Heart left ventricle (tissue), 16 donors: ENCODE measurements around the gene GRHL1. TPM values are rescaled to one million over a fixed set of nuclear protein-coding genes. Genes with fewer than 3 reads are reported as not detected.

ENCODE experiments used
- ATAC-seq, 4 donors: fragments of 200-7000 bp; cut with Tn5 transposase; one replicate each; pipeline ENCODE4 v1.9.1; 2020 to 2022; ENCODE audit warnings: moderate library complexity in 4 of 4, mild to moderate bottlenecking in 3 of 4, moderate number of reproducible peaks in 1 of 4
- DNase-seq, 5 donors: peaks; one replicate each; pipeline ENCODE4 v3.0.0-alpha.2; 2020
- H3K27ac ChIP-seq, 12 donors: fragments of 200-600 bp; sonication (generic) in 4 of 12; one replicate each; pipeline versions ENCODE4 v1.5.0 to v1.8.0; 2016 to 2022; ENCODE audit warnings: mild to moderate bottlenecking in 2 of 12
- H3K27me3 ChIP-seq, 9 donors: fragments of 200-600 bp; sonication (generic) in 2 of 9; one replicate each; pipeline versions ENCODE4 v1.5.1 to v1.8.0; 2016 to 2022; ENCODE audit warnings: mild to moderate bottlenecking in 3 of 9
- H3K36me3 ChIP-seq, 9 donors: fragments of 200-600 bp; sonication (generic) in 2 of 9; one replicate each; pipeline versions ENCODE4 v1.5.0 to v1.8.0; 2018 to 2022; ENCODE audit warnings: mild to moderate bottlenecking in 2 of 9
- H3K4me1 ChIP-seq, 12 donors: fragments of 200-600 bp; sonication (generic) in 4 of 12; one replicate each; pipeline versions ENCODE4 v1.5.0 to v1.8.0; 2016 to 2022; ENCODE audit warnings: mild to moderate bottlenecking in 3 of 12
- H3K4me3 ChIP-seq, 12 donors: fragments of 200-600 bp; sonication (generic) in 4 of 12; one replicate each; pipeline versions ENCODE4 v1.5.0 to v1.8.0; 2017 to 2022; ENCODE audit warnings: mild to moderate bottlenecking in 9 of 12, moderate library complexity in 4 of 12
- H3K9me3 ChIP-seq, 12 donors: fragments of 200-600 bp; sonication (generic) in 4 of 12; one replicate each; pipeline versions ENCODE4 v1.5.0 to v1.8.0; 2016 to 2022; ENCODE audit warnings: mild to moderate bottlenecking in 1 of 12
- CTCF ChIP-seq, 12 donors: fragments of 200-600 bp; sonication (generic) in 4 of 12; IDR thresholded peaks; one replicate each; pipeline versions ENCODE4 v1.5.0 to v1.8.0; 2018 to 2022; ENCODE audit warnings: antibody characterized with exemption in 12 of 12, mild to moderate bottlenecking in 5 of 12
- POLR2A ChIP-seq, 2 donors: fragments of 450-650 bp; IDR thresholded peaks; one replicate each; pipeline ENCODE4 v1.6.1; 2017; ENCODE audit warnings: antibody characterized with exemption in 2 of 2, mild to moderate bottlenecking in 2 of 2, moderate library complexity in 2 of 2
- WGBS, 4 donors: extraction: QIAGEN DNeasy Blood & Tissue Kit in 2 of 4; methylation state at CpG; one replicate each; pipeline versions ENCODE4 v1.1.5 to v1.1.7; 2013 to 2018; 5-methylcytosine and 5-hydroxymethylcytosine counted together
- intact Hi-C, 10 donors: fragments of 100-400 bp; cut with DNase I; formaldehyde crosslinking; loops; one replicate each; pipeline versions ENCODE4 v1.11.1 to v1.14.2; 2022
- polyA plus RNA-seq, 2 donors: library from polyadenylated mRNA; stranded (reverse); fragments of 200-250 nt; gene quantifications; one replicate each; pipeline ENCODE4 v1.2.3, GENCODE V29; 2013
- total RNA-seq, 9 donors: library from RNA; depleted of rRNA in 2 of 9; stranded (reverse); fragments of >200 nt in 2 of 9; fragmentation: NEBNext Ultra II Directional in 3 of 9; extraction: Animal tissue kit (Norgen Biotek cat#: 25700) in 3 of 9; gene quantifications; one replicate each; pipeline versions ENCODE4 v1.1.0 to v1.2.4, GENCODE V29; 2016 to 2023
- donor health status: ischemic (EF 13 %, LVEDD 7.1; RV severe dilation, severe dysfunction).
- donor health status: healthy with polysubstance abuse.
- donor health status: DM: no; HTN: yes; CAD: no.
- donor health status: DM: no; HTN: no; CAD: no.
- donor health status: ischemic (EF 25% LVEDD 6.9; RV normal size, moderate dysfunction).
- donor health status: ischemic (EF 25% LVEDD 5.7; RV mildly dilated, moderate dysfunction).
- donor health status: healthy.
- donor health status: DM: yes; HTN: yes; CAD: no.
- donor health status: ischemic (EF 35%, LVEDD 5.7; RV mildly dilated, moderate dysfunction).
- donor health status: nonischemic (EF 11% LVEDD 7.7; RV severe dilation, severe dysfunction).
- donor health status: DM: yes; HTN: yes; CAD: no.
- donor health status: PGD.
- donor health status: ischemic (EF 29% LVEDD 5.4; RV normal size, mild dysfunction).
- donor health status: nonischemic (EF 23%, LVEDD 6.1; RV moderate dilation, normal function).

GRHL1 gene
- total and polyA plus RNA-seq, 11 donors = 0.50 to 2.8 (median 1.0) TPM

- no peak overlapping the region for H3K27ac ChIP-seq
- no peak for TF ChIP-seq POLR2A (IDR thresholded peaks at IDR 0.05)
- no peak for TF ChIP-seq CTCF (IDR thresholded peaks at IDR 0.05)
- peaks cover 0 to 14% (median 3%) of the 10 kb centered on the region in 12 donors for H3K4me1 ChIP-seq
- ATAC-seq (no peak), DNase-seq (no peak)
- no peaks in the 10 kb centered on the region for H3K27me3 ChIP-seq
- H3K4me3 ChIP-seq = no peak overlapping the region
- intact Hi-C loops = no loop called here
- 96 to 97% (median 96%) methylated on average over 10 of the region's 10 CpGs for WGBS, 4 donors
- H3K36me3 ChIP-seq = peaks cover 0 to 17% (median 4%) of the 10 kb centered on the region in 9 donors
- no peaks in the 10 kb centered on the region for H3K9me3 ChIP-seq
Measured at GRCh38 chr2:9968553-9969497, 17.3 kb downstream of the GRHL1 start.

- H3K36me3 ChIP-seq = peaks cover 0 to 3% (median 0%) of the 10 kb centered on the region in 9 donors
- ATAC-seq (peak in 1 of 4 donors; percentile 33), DNase-seq (no peak)
- no peak overlapping the region for H3K4me3 ChIP-seq
- peak overlapping the region in 2 of 12 donors; percentile 11 to 52 for H3K27ac ChIP-seq
- intact Hi-C loops = no loop called here
- no peaks in the 10 kb centered on the region for H3K9me3 ChIP-seq
- 56 to 66% (median 58%) methylated on average over 12 of the region's 12 CpGs for WGBS, 4 donors
- TF ChIP-seq POLR2A (IDR thresholded peaks at IDR 0.05) = no peak
- no peak for TF ChIP-seq CTCF (IDR thresholded peaks at IDR 0.05)
- no peaks in the 10 kb centered on the region for H3K27me3 ChIP-seq
- H3K4me1 ChIP-seq = peaks cover 0 to 28% (median 12%) of the 10 kb centered on the region in 12 donors
Measured at GRCh38 chr2:9970200-9971044, 18.9 kb downstream of the GRHL1 start.

- DNase-seq = no peak
- Histone ChIP-seq H3K9me3 (no peaks in the 10 kb centered on the region), H3K27ac (peak overlapping the region in 1 of 12 donors; percentile 52), H3K4me1 (peaks cover 0 to 36% (median 20%) of the 10 kb centered on the region in 12 donors), H3K4me3 (no peak overlapping the region), H3K27me3 (no peaks in the 10 kb centered on the region), H3K36me3 (no peaks in the 10 kb centered on the region)
- 91 to 93% (median 91%) methylated on average over 9 of the region's 9 CpGs for WGBS, 4 donors
- intact Hi-C loops = no loop called here
- no peak for TF ChIP-seq CTCF (IDR thresholded peaks at IDR 0.05)
- TF ChIP-seq POLR2A (IDR thresholded peaks at IDR 0.05) = no peak
- no peak for ATAC-seq
Measured at GRCh38 chr2:9971105-9971818, 19.8 kb downstream of the GRHL1 start.
